Left ventricle myocardium superior (tissue), 1 donor: ENCODE data around the gene STK24. TPM values are rescaled to one million over a fixed set of nuclear protein-coding genes. Genes with fewer than 3 reads are reported as not detected.
"Not testable (repeated sequence)": the region's sequence is repeated elsewhere in the genome, so short reads cannot be mapped to it uniquely, and the experiment has no call there.

Experiments
- ATAC-seq: fragments of 200-7000 bp; cut with Tn5 transposase; one replicate; pipeline ENCODE4 v1.9.1; 2020; ENCODE audit warnings: mild to moderate bottlenecking, moderate library complexity
- DNase-seq: peaks from one replicate; pipeline ENCODE4 v3.0.0-alpha.2; 2020
- intact Hi-C: fragments of 100-400 bp; cut with micrococcal nuclease; formaldehyde crosslinking; loops from one replicate; pipeline ENCODE4 v1.11.0; 2022
- long read RNA-seq: library from polyadenylated mRNA; unstranded; transcript quantifications from one replicate; pipeline ENCODE4 v2.0.0, GENCODE V29; 2021
- total RNA-seq: library from RNA; stranded (reverse); fragmentation: NEBNext Ultra II Directional; extraction: Animal tissue kit (Norgen Biotek cat#: 25700); gene quantifications from one replicate; pipeline ENCODE4 v1.2.1, GENCODE V29; 2021
- donor health status: DM: no; HTN: yes; CAD: no; lungs with severe emphysema.

STK24 gene
- total RNA-seq = 71.7 TPM
- long read RNA-seq, full-length matches to known transcripts = 80 of 97 reads
- long read RNA-seq, partial matches to known transcripts = 4 of 97 reads
- long read RNA-seq, other reads (novel, unspliced or antisense) = 13 of 97 reads

- peak; percentile 78 for ATAC-seq
- peak; percentile 89 for DNase-seq
- intact Hi-C loops = loop anchor here (10.0 kb wide), 1 partner anchor 102 kb away; no protein-coding TSS in a partner anchor
These were observed at the start of gene STK24 for GRCh38 chr13:98576963-98577835. Gene STK24 (minus strand): TSS chr13:98577107. CDS start chr13:98576786, 321 bp downstream.

GRCh38 chr13:98626298-98626935 lies 49.5 kb upstream of the STK24 start:
- intact Hi-C loops = no loop called here
- ATAC-seq (no peak), DNase-seq (no peak)

- DNase-seq, intact Hi-C loops, ATAC-seq: not testable (repeated sequence)
These were observed 47.7 kb upstream of the STK24 start for GRCh38 chr13:98624589-98624988.

- intact Hi-C loops = no loop called here
- no peak for ATAC-seq
- DNase-seq = no peak
These were observed 46.0 kb upstream of the STK24 start for GRCh38 chr13:98622931-98623331.

GRCh38 chr13:98619556-98619955 lies 42.6 kb upstream of the STK24 start:
- intact Hi-C loops = no loop called here
- no peak for ATAC-seq
- no peak for DNase-seq

GRCh38 chr13:98615595-98615994 lies 38.7 kb upstream of the STK24 start:
- DNase-seq, intact Hi-C loops, ATAC-seq: not testable (repeated sequence)

- ATAC-seq = no peak
- no peak for DNase-seq
- intact Hi-C loops = no loop called here
These were observed 36.7 kb upstream of the STK24 start for GRCh38 chr13:98613591-98613990.

- ATAC-seq (no peak), DNase-seq (no peak)
- intact Hi-C loops = no loop called here
These were observed 32.8 kb upstream of the STK24 start for GRCh38 chr13:98609756-98610155.

- intact Hi-C loops = no loop called here
- no peak for DNase-seq
- ATAC-seq = peak; percentile 32
These were observed 29.4 kb upstream of the STK24 start for GRCh38 chr13:98606296-98606695.

- ATAC-seq (no peak), DNase-seq (no peak)
- intact Hi-C loops = no loop called here
These were observed 22.8 kb upstream of the STK24 start for GRCh38 chr13:98599502-98600328.

- ATAC-seq = no peak
- no peak for DNase-seq
- intact Hi-C loops = no loop called here
These were observed 21.1 kb upstream of the STK24 start for GRCh38 chr13:98598043-98598442.

- ATAC-seq (no peak), DNase-seq (no peak)
- intact Hi-C loops = no loop called here
These were observed 18.2 kb upstream of the STK24 start for GRCh38 chr13:98595134-98595533.

GRCh38 chr13:98592362-98592732 lies 15.4 kb upstream of the STK24 start:
- intact Hi-C loops = no loop called here
- no peak for DNase-seq
- ATAC-seq = no peak

GRCh38 chr13:98591721-98592361 lies 14.9 kb upstream of the STK24 start:
- intact Hi-C loops = no loop called here
- DNase-seq (no peak), ATAC-seq (no peak)

- ATAC-seq, intact Hi-C loops, DNase-seq: not testable (repeated sequence)
These were observed 13.6 kb upstream of the STK24 start for GRCh38 chr13:98590471-98590870.

GRCh38 chr13:98589516-98589915 lies 12.6 kb upstream of the STK24 start:
- intact Hi-C loops = not testable (repeated sequence)

GRCh38 chr13:98586400-98587345 lies 9.8 kb upstream of the STK24 start:
- intact Hi-C loops = no loop called here
- ATAC-seq (no peak), DNase-seq (no peak)

More at GRCh38 chr13:98589516-98589915, 12.6 kb upstream of the STK24 start:
- not testable (repeated sequence) for ATAC-seq, DNase-seq

- intact Hi-C loops = no loop called here
- DNase-seq (no peak), ATAC-seq (no peak)
These were observed 9.0 kb upstream of the STK24 start for GRCh38 chr13:98585946-98586345.
